NCI-H226 (cell line): ENCODE measurements around the gene MCC.
"Not testable (repeated sequence)": the region's sequence is repeated elsewhere in the genome, so short reads cannot be mapped to it uniquely, and the experiment has no call there.

Experiments
- DNase-seq: peaks from one replicate; pipeline ENCODE4 v3.0.0-alpha.2; 2015

The MCC gene

GRCh38 chr5:113092683-113093082 lies 395.6 kb downstream of the MCC start:
- DNase-seq, result peak; percentile 43

GRCh38 chr5:113091622-113092021 lies 396.6 kb downstream of the MCC start:
- DNase-seq, result no peak

GRCh38 chr5:113090336-113091106 lies 397.7 kb downstream of the MCC start:
- peak; percentile 49 for DNase-seq

GRCh38 chr5:113089653-113090335 lies 398.5 kb downstream of the MCC start:
- DNase-seq, result no peak

- no peak for DNase-seq
Observed at GRCh38 chr5:113087976-113088514, 400.2 kb downstream of the MCC start.

GRCh38 chr5:113085880-113086409 lies 402.3 kb downstream of the MCC start:
- no peak for DNase-seq

- DNase-seq, result no peak
Observed at GRCh38 chr5:113085084-113085414, 403.2 kb downstream of the MCC start.

GRCh38 chr5:113084402-113085083 lies 403.7 kb downstream of the MCC start:
- no peak for DNase-seq

- no peak for DNase-seq
Observed at GRCh38 chr5:113083481-113083880, 404.8 kb downstream of the MCC start.

GRCh38 chr5:113082547-113082905 lies 405.7 kb downstream of the MCC start:
- no peak for DNase-seq

- peak; percentile 97 for DNase-seq
Observed at GRCh38 chr5:113081881-113082546, 406.2 kb downstream of the MCC start.

GRCh38 chr5:113081091-113081839 lies 407.0 kb downstream of the MCC start:
- no peak for DNase-seq

- not testable (repeated sequence) for DNase-seq
Observed at GRCh38 chr5:113076649-113077048, 411.6 kb downstream of the MCC start.

GRCh38 chr5:113075019-113075418 lies 413.2 kb downstream of the MCC start:
- no peak for DNase-seq

- not testable (repeated sequence) for DNase-seq
Observed at GRCh38 chr5:113073629-113074034, 414.6 kb downstream of the MCC start.

GRCh38 chr5:113071401-113071800 lies 416.9 kb downstream of the MCC start:
- DNase-seq, result no peak

GRCh38 chr5:113070901-113071300 lies 417.4 kb downstream of the MCC start:
- DNase-seq, result no peak

GRCh38 chr5:113068559-113068958 lies 419.7 kb downstream of the MCC start:
- no peak for DNase-seq

GRCh38 chr5:113067635-113068344 lies 420.5 kb downstream of the MCC start:
- DNase-seq, result no peak

GRCh38 chr5:113065626-113066025 lies 422.6 kb downstream of the MCC start:
- DNase-seq, result no peak

- DNase-seq, result no peak
Observed at GRCh38 chr5:113064806-113065205, 423.4 kb downstream of the MCC start.

- DNase-seq, result no peak
Observed at GRCh38 chr5:113063927-113064326, 424.3 kb downstream of the MCC start.
